Measurements from ENCODE around the gene CUEDC1. TPM values are rescaled to one million over a fixed set of nuclear protein-coding genes. Genes with fewer than 3 reads are reported as not detected.

Gene CUEDC1
- total and polyA plus RNA-seq, 2 of the 13 experiments (the other 11 are each of a cell fraction or from before 2014, with no cell fraction given) = 7.4 to 12.9 TPM

GRCh38 chr17:57849874-57850754, 105.1 kb downstream of the CUEDC1 start, which contains the start of gene MRPS23 (continued):
- TF ChIP-seq FOXK2 (IDR thresholded peaks at IDR 0.05) = peak; percentile 89
- TF ChIP-seq, protein P1, sequence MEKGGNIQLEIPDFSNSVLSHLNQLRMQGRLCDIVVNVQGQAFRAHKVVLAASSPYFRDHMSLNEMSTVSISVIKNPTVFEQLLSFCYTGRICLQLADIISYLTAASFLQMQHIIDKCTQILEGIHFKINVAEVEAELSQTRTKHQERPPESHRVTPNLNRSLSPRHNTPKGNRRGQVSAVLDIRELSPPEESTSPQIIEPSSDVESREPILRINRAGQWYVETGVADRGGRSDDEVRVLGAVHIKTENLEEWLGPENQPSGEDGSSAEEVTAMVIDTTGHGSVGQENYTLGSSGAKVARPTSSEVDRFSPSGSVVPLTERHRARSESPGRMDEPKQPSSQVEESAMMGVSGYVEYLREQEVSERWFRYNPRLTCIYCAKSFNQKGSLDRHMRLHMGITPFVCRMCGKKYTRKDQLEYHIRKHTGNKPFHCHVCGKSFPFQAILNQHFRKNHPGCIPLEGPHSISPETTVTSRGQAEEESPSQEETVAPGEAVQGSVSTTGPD (CRISPR knock-in tag; IDR thresholded peaks at IDR 0.05) = 0 out of 2 replicates have a peak, but pooled peaks have one; percentile 64
- peak; percentile 99 for TF ChIP-seq YEATS2 (CRISPR knock-in tag; IDR thresholded peaks at IDR 0.05; ENCODE audit: borderline replicate concordance)
- TF ChIP-seq NFIB (CRISPR knock-in tag; IDR thresholded peaks at IDR 0.05; ENCODE audit: borderline replicate concordance) = no peak
- peak; percentile 76; the same call in 1 of the 2 replicates for TF ChIP-seq ZSCAN12 (CRISPR knock-in tag; IDR thresholded peaks at IDR 0.05)
- TF ChIP-seq ZNF335 (CRISPR knock-in tag; IDR thresholded peaks at IDR 0.05) = peak; percentile 92
- TF ChIP-seq MED1 (CRISPR knock-in tag; IDR thresholded peaks at IDR 0.05) = peak; percentile 96
- TF ChIP-seq, protein P2, sequence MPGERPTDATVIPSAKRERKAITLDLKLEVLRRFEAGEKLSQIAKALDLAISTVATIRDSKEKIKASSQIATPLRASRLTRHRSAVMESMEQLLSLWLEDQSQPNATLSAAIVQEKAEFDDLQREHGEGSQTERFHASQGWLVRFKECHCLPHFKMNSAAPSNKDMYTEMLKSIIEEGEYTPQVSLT (CRISPR knock-in tag; IDR thresholded peaks at IDR 0.05; ENCODE audit: borderline replicate concordance, low read depth) = peak; percentile 94; the same call in 1 of the 2 replicates
- TF ChIP-seq ZNF816 (CRISPR knock-in tag; IDR thresholded peaks at IDR 0.05; ENCODE audit: borderline replicate concordance) = peak; percentile 74; the same call in 1 of the 2 replicates
- TF ChIP-seq ZNF329 (CRISPR knock-in tag; IDR thresholded peaks at IDR 0.05; ENCODE audit: low read depth) = peak; percentile 85
- TF ChIP-seq ZBTB46 (CRISPR knock-in tag; IDR thresholded peaks at IDR 0.05; ENCODE audit: borderline replicate concordance) = peak; percentile 33; the same call in 1 of the 2 replicates
- peak; percentile 76; the same call in 1 of the 2 replicates for TF ChIP-seq ZNF383 (CRISPR knock-in tag; IDR thresholded peaks at IDR 0.05; ENCODE audit: borderline replicate concordance)
- peak; percentile 99 for TF ChIP-seq ZNF407 (CRISPR knock-in tag; IDR thresholded peaks at IDR 0.05; ENCODE audit: not compliant biosample characterization)
- TF ChIP-seq ZFP90 (CRISPR knock-in tag; IDR thresholded peaks at IDR 0.05; ENCODE audit: borderline replicate concordance) = peak; percentile 97

Data from HepG2 (cell line).